ENCODE measurements around the gene EHD4. TPM values are rescaled to one million over a fixed set of nuclear protein-coding genes. Genes with fewer than 3 reads are reported as not detected.

The EHD4 gene
- total RNA-seq, 1 donor from 2014 or later, result 2.0 TPM

GRCh38 chr15:41940441-41940857 is 31.9 kb downstream of the EHD4 start:
- no peak for DNase-seq (ENCODE audit: low spot score in 2 of 2)
- no peak for FAIRE-seq

GRCh38 chr15:41939986-41940385 is 32.4 kb downstream of the EHD4 start:
- DNase-seq (ENCODE audit: low spot score in 2 of 2) (no peak), FAIRE-seq (no peak)

GRCh38 chr15:41937568-41937923 is 34.8 kb downstream of the EHD4 start:
- no peak for FAIRE-seq
- no peak for DNase-seq (ENCODE audit: low spot score in 2 of 2)

GRCh38 chr15:41936649-41937567 is 35.4 kb downstream of the EHD4 start:
- DNase-seq (ENCODE audit: low spot score in 2 of 2) (no peak), FAIRE-seq (no peak)

GRCh38 chr15:41936155-41936554 is 36.2 kb downstream of the EHD4 start:
- no peak for FAIRE-seq
- DNase-seq (ENCODE audit: low spot score in 2 of 2), result no peak

GRCh38 chr15:41935566-41936020 is 36.8 kb downstream of the EHD4 start:
- no peak for DNase-seq (ENCODE audit: low spot score in 2 of 2)
- FAIRE-seq, result no peak

- no peak for DNase-seq (ENCODE audit: low spot score in 2 of 2)
- FAIRE-seq, result no peak
Measured at GRCh38 chr15:41934843-41935242, 37.5 kb downstream of the EHD4 start.

- FAIRE-seq (no peak), DNase-seq (ENCODE audit: low spot score in 2 of 2) (no peak)
Measured at GRCh38 chr15:41933771-41934170, 38.6 kb downstream of the EHD4 start.

- FAIRE-seq, result no peak
- no peak for DNase-seq (ENCODE audit: low spot score in 2 of 2)
Measured at GRCh38 chr15:41933326-41933725, 39.0 kb downstream of the EHD4 start.

- FAIRE-seq (no peak), DNase-seq (ENCODE audit: low spot score in 2 of 2) (no peak)
Measured at GRCh38 chr15:41932511-41933289, 39.7 kb downstream of the EHD4 start.

GRCh38 chr15:41932101-41932500 is 40.3 kb downstream of the EHD4 start:
- FAIRE-seq (no peak), DNase-seq (ENCODE audit: low spot score in 2 of 2) (no peak)

GRCh38 chr15:41930867-41931222 is 41.5 kb downstream of the EHD4 start:
- FAIRE-seq (no peak), DNase-seq (ENCODE audit: low spot score in 2 of 2) (no peak)

GRCh38 chr15:41930221-41930866 is 42.0 kb downstream of the EHD4 start:
- no peak for FAIRE-seq
- peak in 1 of 2 donors; percentile 46 for DNase-seq (ENCODE audit: low spot score in 2 of 2)

GRCh38 chr15:41928637-41929620 is 43.4 kb downstream of the EHD4 start:
- no peak for DNase-seq (ENCODE audit: low spot score in 2 of 2)
- FAIRE-seq, result no peak

- FAIRE-seq (no peak), DNase-seq (ENCODE audit: low spot score in 2 of 2) (no peak)
Measured at GRCh38 chr15:41928100-41928499, 44.3 kb downstream of the EHD4 start.

- FAIRE-seq (no peak), DNase-seq (ENCODE audit: low spot score in 2 of 2) (no peak)
Measured at GRCh38 chr15:41927536-41927935, 44.8 kb downstream of the EHD4 start.

GRCh38 chr15:41926185-41927056 is 45.9 kb downstream of the EHD4 start:
- DNase-seq (ENCODE audit: low spot score in 2 of 2), result no peak
- FAIRE-seq, result no peak

- no peak for FAIRE-seq
- no peak for DNase-seq (ENCODE audit: low spot score in 2 of 2)
Measured at GRCh38 chr15:41925086-41925608, 47.2 kb downstream of the EHD4 start.
